NCI-H1417 treated with DMSO at 0.1 percent for 48 hours (cell line): ENCODE results near the gene OSM.

Source experiments
- DNase-seq: peaks from one replicate; lab custom pipeline; 2025; lab: John Stamatoyannopoulos, UW

Gene OSM

GRCh38 chr22:30285176-30285845 lies 18.7 kb upstream of the OSM start:
- no peak for DNase-seq

- DNase-seq: no peak
Observed at GRCh38 chr22:30284666-30285065, 18.0 kb upstream of the OSM start.

GRCh38 chr22:30284172-30284571 lies 17.5 kb upstream of the OSM start:
- DNase-seq: no peak

- no peak for DNase-seq
Observed at GRCh38 chr22:30283342-30283741, 16.7 kb upstream of the OSM start.

- no peak for DNase-seq
Observed at GRCh38 chr22:30282616-30283046, 16.0 kb upstream of the OSM start.

- no peak for DNase-seq
Observed at GRCh38 chr22:30280505-30280904, 13.9 kb upstream of the OSM start.

GRCh38 chr22:30279932-30280331 lies 13.3 kb upstream of the OSM start:
- DNase-seq: no peak

- DNase-seq: no peak
Observed at GRCh38 chr22:30279046-30279788, 12.6 kb upstream of the OSM start.

- DNase-seq: no peak
Observed at GRCh38 chr22:30277547-30278344, 11.1 kb upstream of the OSM start.

GRCh38 chr22:30276039-30276438 lies 9.4 kb upstream of the OSM start:
- DNase-seq: no peak

- no peak for DNase-seq
Observed at GRCh38 chr22:30275625-30276024, 9.0 kb upstream of the OSM start.

- no peak for DNase-seq
Observed at GRCh38 chr22:30274437-30274812, 7.8 kb upstream of the OSM start.

- no peak for DNase-seq
Observed at GRCh38 chr22:30273711-30274436, 7.2 kb upstream of the OSM start.

- no peak for DNase-seq
Observed at GRCh38 chr22:30272781-30273601, 6.3 kb upstream of the OSM start.

GRCh38 chr22:30270832-30271231 lies 4.2 kb upstream of the OSM start:
- no peak for DNase-seq

GRCh38 chr22:30268331-30268730 lies 1.7 kb upstream of the OSM start:
- DNase-seq: no peak

- DNase-seq: no peak
Observed at GRCh38 chr22:30267382-30268302, 991 bp upstream of the OSM start.

- no peak for DNase-seq
Observed at GRCh38 chr22:30265823-30266444, 717 bp downstream of the OSM start.

- no peak for DNase-seq
Observed at GRCh38 chr22:30265131-30265720, 1.4 kb downstream of the OSM start.
